GM13977 (cell line): ENCODE measurements around the gene MIEF2.

Experiments
- DNase-seq: peaks from one replicate; pipeline ENCODE4 v3.0.0; 2012; ENCODE audit warnings: low spot score
- CTCF ChIP-seq: IDR thresholded peaks from 2 replicates; pipeline ENCODE4 v1.5.1; 2012; ENCODE audit warnings: mild to moderate bottlenecking, control low read depth; ENCODE audit not compliant: insufficient read depth; ENCODE audit errors: extremely low read depth, missing control alignments
- in situ Hi-C: fragments of 300-500 bp; cut with MboI; formaldehyde crosslinking; loops from one replicate; pipeline ENCODE4 v1.12.0; 2022; ENCODE audit warnings: low sequenced_read_pairs, low pct_unique_long_range_greater_than_20kb, mixed read lengths, inconsistent platforms; ENCODE audit not compliant: unreplicated experiment

Gene MIEF2

GRCh38 chr17:18259621-18260331, 686 bp upstream of the MIEF2 start:
- no peak for DNase-seq
- TF ChIP-seq CTCF = no peak
- in situ Hi-C loops = no loop called here

- DNase-seq = peak; percentile 85
- in situ Hi-C loops = no loop called here
- no peak for TF ChIP-seq CTCF
Measured at GRCh38 chr17:18261146-18261515, 669 bp downstream of the MIEF2 start.

- TF ChIP-seq CTCF = no peak
- in situ Hi-C loops = no loop called here
- no peak for DNase-seq
Measured at GRCh38 chr17:18261659-18262058, 1.2 kb downstream of the MIEF2 start.

- in situ Hi-C loops = no loop called here
- no peak for DNase-seq
- no peak for TF ChIP-seq CTCF
Measured at GRCh38 chr17:18262111-18262510, 1.6 kb downstream of the MIEF2 start.

- no peak for TF ChIP-seq CTCF
- DNase-seq = no peak
- in situ Hi-C loops = no loop called here
Measured at GRCh38 chr17:18262641-18263040, 2.2 kb downstream of the MIEF2 start.

- in situ Hi-C loops = no loop called here
- TF ChIP-seq CTCF = no peak
- no peak for DNase-seq
Measured at GRCh38 chr17:18263885-18264682, 3.6 kb downstream of the MIEF2 start.
